ENCODE results near the gene C5orf47.

GRCh38 chr5:173961418-173961817 is 27.6 kb upstream of the C5orf47 start:
- TF ChIP-seq CTCF (IDR thresholded peaks at IDR 0.05) (no peak), POLR2A (IDR thresholded peaks at IDR 0.05) (no peak)
